Measurements from ENCODE around the gene PDE2A. TPM values are rescaled to one million over a fixed set of nuclear protein-coding genes. Genes with fewer than 3 reads are reported as not detected.

PDE2A gene
- total RNA-seq, 1 experiment from 2014 or later, result 0.58 TPM

- DNase-seq (ENCODE audit: low spot score), result peak; percentile 36
- POLR2A ChIA-PET (ENCODE audit: low non-redundant PET), result no interaction called here
These were observed 84.1 kb downstream of the PDE2A start for GRCh38 chr11:72589802-72590761.

GRCh38 chr11:72588421-72589410, 85.5 kb downstream of the PDE2A start:
- TF ChIP-seq, protein P1, sequence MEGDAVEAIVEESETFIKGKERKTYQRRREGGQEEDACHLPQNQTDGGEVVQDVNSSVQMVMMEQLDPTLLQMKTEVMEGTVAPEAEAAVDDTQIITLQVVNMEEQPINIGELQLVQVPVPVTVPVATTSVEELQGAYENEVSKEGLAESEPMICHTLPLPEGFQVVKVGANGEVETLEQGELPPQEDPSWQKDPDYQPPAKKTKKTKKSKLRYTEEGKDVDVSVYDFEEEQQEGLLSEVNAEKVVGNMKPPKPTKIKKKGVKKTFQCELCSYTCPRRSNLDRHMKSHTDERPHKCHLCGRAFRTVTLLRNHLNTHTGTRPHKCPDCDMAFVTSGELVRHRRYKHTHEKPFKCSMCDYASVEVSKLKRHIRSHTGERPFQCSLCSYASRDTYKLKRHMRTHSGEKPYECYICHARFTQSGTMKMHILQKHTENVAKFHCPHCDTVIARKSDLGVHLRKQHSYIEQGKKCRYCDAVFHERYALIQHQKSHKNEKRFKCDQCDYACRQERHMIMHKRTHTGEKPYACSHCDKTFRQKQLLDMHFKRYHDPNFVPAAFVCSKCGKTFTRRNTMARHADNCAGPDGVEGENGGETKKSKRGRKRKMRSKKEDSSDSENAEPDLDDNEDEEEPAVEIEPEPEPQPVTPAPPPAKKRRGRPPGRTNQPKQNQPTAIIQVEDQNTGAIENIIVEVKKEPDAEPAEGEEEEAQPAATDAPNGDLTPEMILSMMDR (conservative IDR thresholded peaks at IDR 0.05; ENCODE audit: low read depth, low read length), result no peak
- no peak for TF ChIP-seq EZH2 (IDR thresholded peaks at IDR 0.05; ENCODE audit: borderline replicate concordance, low read depth, low read length, poor library complexity, severe bottlenecking)
- ChIA-PET CTCF (no interaction called here), POLR2A (ENCODE audit: low non-redundant PET) (no interaction called here)
- no TSS peak for BruUV-seq (replicated peaks)
- DNase-seq (ENCODE audit: low spot score), result no peak
- H3K9me3 ChIP-seq (ENCODE audit: low read depth, low read length, poor library complexity, severe bottlenecking), result no peaks in the 10 kb centered on the region
- H3K27me3 ChIP-seq (replicated peaks; ENCODE audit: insufficient read depth, low read depth, low read length, poor library complexity), result peaks cover 43% of the 10 kb centered on the region
- H3K4me1 ChIP-seq (ENCODE audit: insufficient read depth, low read length, poor library complexity, severe bottlenecking), result peaks cover 10% of the 10 kb centered on the region
- no peaks in the 10 kb centered on the region for H3K36me3 ChIP-seq (ENCODE audit: insufficient read depth, low read length, poor library complexity, severe bottlenecking)
- no peak overlapping the region for H3K4me3 ChIP-seq (ENCODE audit: low read depth, low read length, poor library complexity, severe bottlenecking)
- intact Hi-C loops (cut with micrococcal nuclease; ENCODE audit: unreplicated experiment), result loop anchor here (10.0 kb wide), 1 partner anchor 586 kb away; no protein-coding TSS in a partner anchor
- no peak overlapping the region for H3K27ac ChIP-seq (ENCODE audit: low read depth, low read length, poor library complexity, severe bottlenecking)

More at GRCh38 chr11:72589802-72590761, 84.1 kb downstream of the PDE2A start:
- Histone ChIP-seq H3K4me1 (ENCODE audit: insufficient read depth, low read length, poor library complexity, severe bottlenecking) (peaks cover 10% of the 10 kb centered on the region), H3K9me3 (ENCODE audit: low read depth, low read length, poor library complexity, severe bottlenecking) (no peaks in the 10 kb centered on the region), H3K27me3 (replicated peaks; ENCODE audit: insufficient read depth, low read depth, low read length, poor library complexity) (peaks cover 32% of the 10 kb centered on the region), H3K36me3 (ENCODE audit: insufficient read depth, low read length, poor library complexity, severe bottlenecking) (no peaks in the 10 kb centered on the region), H3K4me3 (ENCODE audit: low read depth, low read length, poor library complexity, severe bottlenecking) (no peak overlapping the region), H3K27ac (ENCODE audit: low read depth, low read length, poor library complexity, severe bottlenecking) (no peak overlapping the region)
- CTCF ChIA-PET, result interaction anchor here (0.6 to 1.0 kb wide), 2 partner anchors 94 to 745 kb away, joined by 4 read pairs; no protein-coding TSS in a partner anchor
- BruUV-seq (replicated peaks), result no TSS peak
- peak; percentile 50 for TF ChIP-seq EZH2 (IDR thresholded peaks at IDR 0.05; ENCODE audit: borderline replicate concordance, low read depth, low read length, poor library complexity, severe bottlenecking)
- TF ChIP-seq, protein P1 (conservative IDR thresholded peaks at IDR 0.05; ENCODE audit: low read depth, low read length), result peak; percentile 62
- intact Hi-C loops (cut with micrococcal nuclease; ENCODE audit: unreplicated experiment), result loop anchor here (10.0 kb wide), 1 partner anchor 585 kb away; no protein-coding TSS in a partner anchor

DNA sequence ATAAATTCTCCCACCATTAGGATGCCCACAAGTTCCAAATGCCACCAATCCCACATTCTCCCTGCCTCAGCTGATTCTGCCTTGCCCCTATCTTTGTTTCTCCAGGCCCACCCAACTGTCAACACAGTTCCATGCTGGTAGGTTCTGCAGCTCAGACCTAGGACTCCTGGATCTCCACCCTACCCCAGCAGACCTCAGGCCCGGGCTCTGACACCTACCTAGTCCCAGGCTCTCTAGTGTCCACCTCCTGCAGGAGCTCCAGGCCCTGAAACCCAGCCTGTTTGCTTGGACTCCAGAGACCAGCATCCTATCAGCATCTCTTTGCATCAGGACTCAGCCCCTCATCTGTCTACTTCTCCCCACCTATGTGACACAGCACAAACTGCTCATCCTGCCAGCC, 86.5 kb downstream of the PDE2A start:
- Histone ChIP-seq H3K27me3 (replicated peaks; ENCODE audit: insufficient read depth, low read depth, low read length, poor library complexity) (peaks cover 45% of the 10 kb centered on the region), H3K4me1 (ENCODE audit: insufficient read depth, low read length, poor library complexity, severe bottlenecking) (peaks cover 9% of the 10 kb centered on the region), H3K4me3 (ENCODE audit: low read depth, low read length, poor library complexity, severe bottlenecking) (no peak overlapping the region), H3K9me3 (ENCODE audit: low read depth, low read length, poor library complexity, severe bottlenecking) (no peaks in the 10 kb centered on the region), H3K27ac (ENCODE audit: low read depth, low read length, poor library complexity, severe bottlenecking) (no peak overlapping the region), H3K36me3 (ENCODE audit: insufficient read depth, low read length, poor library complexity, severe bottlenecking) (no peaks in the 10 kb centered on the region)
- intact Hi-C loops (cut with micrococcal nuclease; ENCODE audit: unreplicated experiment), result loop anchor here (10.0 kb wide), 1 partner anchor 587 kb away; no protein-coding TSS in a partner anchor
- DNase-seq (ENCODE audit: low spot score), result no peak
- CTCF ChIA-PET, result interaction anchor here (2.5 to 2.9 kb wide), 2 partner anchors 96 to 117 kb away, joined by 7 to 26 read pairs; no protein-coding TSS in a partner anchor
- BruUV-seq (replicated peaks), result no TSS peak
- POLR2A ChIA-PET (ENCODE audit: low non-redundant PET), result no interaction called here
- no peak for TF ChIP-seq EZH2 (IDR thresholded peaks at IDR 0.05; ENCODE audit: borderline replicate concordance, low read depth, low read length, poor library complexity, severe bottlenecking)
- TF ChIP-seq, protein P1 (conservative IDR thresholded peaks at IDR 0.05; ENCODE audit: low read depth, low read length), result no peak
